Measurements from ENCODE around the gene PCCB.
"Not testable (repeated sequence)": the region's sequence is repeated elsewhere in the genome, so short reads cannot be mapped to it uniquely, and the experiment has no call there.

PCCB gene

GRCh38 chr3:136250059-136250902 is at the start of gene PCCB:
Gene PCCB (plus strand): TSS chr3:136250340. CDS start chr3:136250376, 36 bp downstream.
- DNase-seq (ENCODE audit: low read depth): peak; percentile 76

- DNase-seq (ENCODE audit: low read depth): no peak
Observed at GRCh38 chr3:136207489-136208115, 42.5 kb upstream of the PCCB start.

GRCh38 chr3:136209921-136210320 is 40.2 kb upstream of the PCCB start:
- no peak for DNase-seq (ENCODE audit: low read depth)

GRCh38 chr3:136211547-136211946 is 38.6 kb upstream of the PCCB start:
- no peak for DNase-seq (ENCODE audit: low read depth)

- not testable (repeated sequence) for DNase-seq (ENCODE audit: low read depth)
Observed at GRCh38 chr3:136222746-136223145, 27.4 kb upstream of the PCCB start.

- no peak for DNase-seq (ENCODE audit: low read depth)
Observed at GRCh38 chr3:136232413-136232812, 17.7 kb upstream of the PCCB start.

GRCh38 chr3:136235545-136235944 is 14.6 kb upstream of the PCCB start:
- no peak for DNase-seq (ENCODE audit: low read depth)

- DNase-seq (ENCODE audit: low read depth): no peak
Observed at GRCh38 chr3:136236109-136236508, 14.0 kb upstream of the PCCB start.

- DNase-seq (ENCODE audit: low read depth): no peak
Observed at GRCh38 chr3:136237103-136237502, 13.0 kb upstream of the PCCB start.

GRCh38 chr3:136237961-136238649 is 12.0 kb upstream of the PCCB start:
- no peak for DNase-seq (ENCODE audit: low read depth)

GRCh38 chr3:136239094-136239493 is 11.0 kb upstream of the PCCB start:
- no peak for DNase-seq (ENCODE audit: low read depth)

- DNase-seq (ENCODE audit: low read depth): no peak
Observed at GRCh38 chr3:136245691-136246090, 4.4 kb upstream of the PCCB start.

GRCh38 chr3:136247436-136247835 is 2.7 kb upstream of the PCCB start:
- DNase-seq (ENCODE audit: low read depth): no peak

GRCh38 chr3:136247855-136248590 is 2.1 kb upstream of the PCCB start:
- DNase-seq (ENCODE audit: low read depth): no peak

GRCh38 chr3:136249091-136249490 is 1.0 kb upstream of the PCCB start:
- DNase-seq (ENCODE audit: low read depth): no peak

- no peak for DNase-seq (ENCODE audit: low read depth)
Observed at GRCh38 chr3:136249593-136249992, 547 bp upstream of the PCCB start.

- no peak for DNase-seq (ENCODE audit: low read depth)
Observed at GRCh38 chr3:136250903-136251460, 842 bp downstream of the PCCB start.

- no peak for DNase-seq (ENCODE audit: low read depth)
Observed at GRCh38 chr3:136251511-136251910, 1.4 kb downstream of the PCCB start.

- DNase-seq (ENCODE audit: low read depth): no peak
Observed at GRCh38 chr3:136255672-136256406, 5.7 kb downstream of the PCCB start.

- no peak for DNase-seq (ENCODE audit: low read depth)
Observed at GRCh38 chr3:136258199-136258598, 8.1 kb downstream of the PCCB start.

GRCh38 chr3:136261826-136262225 is 11.7 kb downstream of the PCCB start:
- DNase-seq (ENCODE audit: low read depth): no peak

All from stimulated activated CD8-positive, alpha-beta memory T cell treated with anti-CD3 and anti-CD28 coated beads, Interleukin-15, amount 100 ng/mL, for 1 hour (primary cell).